RWPE1 (cell line): Measurements from ENCODE around the gene EXOC3L1.
A peak's percentile ranks its signal among the peaks of the same experiment; 100 is the strongest.

ENCODE experiments used
- CTCF ChIA-PET: fragments of 350-600 bp; sonication (Branson Sonifier 250); formaldehyde crosslinking; extraction: SDS; loops from one replicate; lab custom pipeline; 2021; lab: Yijun Ruan, JAX
- POLR2A ChIA-PET: fragments of 400-600 bp; formaldehyde crosslinking; extraction: SDS; loops from one replicate; lab custom pipeline; 2020; ENCODE audit warnings: antibody characterized with exemption; ENCODE audit not compliant: low non-redundant PET; lab: Yijun Ruan, JAX
- DNase-seq: peaks from one replicate; pipeline ENCODE4 v3.0.0; 2012; ENCODE audit warnings: low spot score
- H3K27ac ChIP-seq: fragments of 450-650 bp; 2 replicates; pipeline ENCODE4 v1.5.1; 2017
- TF ChIP-seq, protein P1 (sequence below): fragments of 450-650 bp; conservative IDR thresholded peaks from 2 replicates; pipeline ENCODE4 v1.5.1; 2017; ENCODE audit warnings: low read depth, mild to moderate bottlenecking

EXOC3L1 gene

DNA sequence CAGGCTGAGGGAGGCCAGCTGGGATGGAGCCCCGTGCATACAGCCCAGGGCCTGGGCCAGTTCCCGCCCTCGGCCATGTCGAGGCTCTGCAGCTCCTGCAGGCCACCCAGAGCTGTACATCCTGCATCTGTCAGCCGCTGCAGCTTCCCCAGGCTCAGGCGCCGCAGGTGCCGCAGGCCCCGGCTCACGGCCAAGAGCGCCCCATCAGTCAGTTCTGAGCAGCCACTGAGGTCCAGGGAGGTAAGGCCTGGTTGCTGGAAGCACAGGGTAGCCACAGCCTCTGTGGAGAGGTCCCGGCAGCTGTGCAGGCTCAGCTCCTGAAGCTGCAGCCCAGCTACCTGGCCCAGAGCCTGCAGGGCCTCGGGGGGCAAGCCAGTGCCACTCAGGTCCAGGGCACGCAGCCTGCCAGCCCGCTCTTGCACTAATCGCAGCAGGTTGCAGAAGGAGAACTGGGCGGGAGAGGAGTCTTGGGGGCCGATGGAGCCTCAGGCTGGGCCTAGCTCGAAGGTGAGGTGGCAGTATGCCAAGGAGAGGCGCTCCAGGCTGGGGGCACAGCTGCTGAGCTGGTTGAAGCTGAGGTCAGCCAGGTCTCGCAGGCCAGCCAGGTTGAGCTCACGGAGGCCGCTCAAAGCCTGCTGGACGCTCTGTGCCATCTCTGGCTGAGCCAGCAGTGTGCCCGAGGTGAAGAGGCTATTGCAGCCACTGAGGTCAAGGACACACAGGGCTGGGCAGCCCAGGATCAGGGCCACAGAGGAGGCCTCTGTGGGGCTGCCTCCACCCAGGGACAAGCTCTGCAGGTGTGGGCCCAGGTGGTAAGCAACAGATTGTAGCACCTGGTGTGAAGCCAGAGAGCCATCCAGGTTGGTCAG, 20.4 kb upstream of the EXOC3L1 start:
- ChIA-PET POLR2A (no interaction called here), CTCF (interaction anchor here (0.7 to 4.2 kb wide), 2 partner anchors 11 to 437 kb away, joined by 3 to 19 read pairs; partner anchors contain the start of gene ELMO3)
- TF ChIP-seq, protein P1, sequence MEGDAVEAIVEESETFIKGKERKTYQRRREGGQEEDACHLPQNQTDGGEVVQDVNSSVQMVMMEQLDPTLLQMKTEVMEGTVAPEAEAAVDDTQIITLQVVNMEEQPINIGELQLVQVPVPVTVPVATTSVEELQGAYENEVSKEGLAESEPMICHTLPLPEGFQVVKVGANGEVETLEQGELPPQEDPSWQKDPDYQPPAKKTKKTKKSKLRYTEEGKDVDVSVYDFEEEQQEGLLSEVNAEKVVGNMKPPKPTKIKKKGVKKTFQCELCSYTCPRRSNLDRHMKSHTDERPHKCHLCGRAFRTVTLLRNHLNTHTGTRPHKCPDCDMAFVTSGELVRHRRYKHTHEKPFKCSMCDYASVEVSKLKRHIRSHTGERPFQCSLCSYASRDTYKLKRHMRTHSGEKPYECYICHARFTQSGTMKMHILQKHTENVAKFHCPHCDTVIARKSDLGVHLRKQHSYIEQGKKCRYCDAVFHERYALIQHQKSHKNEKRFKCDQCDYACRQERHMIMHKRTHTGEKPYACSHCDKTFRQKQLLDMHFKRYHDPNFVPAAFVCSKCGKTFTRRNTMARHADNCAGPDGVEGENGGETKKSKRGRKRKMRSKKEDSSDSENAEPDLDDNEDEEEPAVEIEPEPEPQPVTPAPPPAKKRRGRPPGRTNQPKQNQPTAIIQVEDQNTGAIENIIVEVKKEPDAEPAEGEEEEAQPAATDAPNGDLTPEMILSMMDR: no peak
- DNase-seq: no peak
- H3K27ac ChIP-seq: peak overlapping the region; percentile 87

DNA sequence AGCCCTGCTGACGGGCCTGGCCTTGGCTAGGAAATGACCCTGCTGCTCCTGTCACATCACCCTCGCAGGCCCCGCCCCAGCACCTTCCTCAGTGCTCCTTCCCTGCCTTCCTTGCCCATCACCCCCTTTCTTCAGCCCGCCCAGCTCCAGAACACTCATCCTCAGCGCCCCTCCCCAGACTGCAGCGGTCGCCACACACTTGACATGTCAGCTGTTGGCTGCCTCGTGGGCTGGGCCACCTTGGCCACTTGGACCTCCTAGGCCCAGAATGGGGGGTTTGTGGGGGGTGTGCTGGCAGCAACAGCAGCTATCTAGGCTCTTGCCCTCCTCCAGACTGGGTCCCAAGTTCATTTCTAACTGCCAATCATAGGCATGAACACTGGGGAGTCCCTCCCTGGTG, 19.6 kb upstream of the EXOC3L1 start:
- DNase-seq: no peak
- TF ChIP-seq, protein P1: no peak
- ChIA-PET POLR2A (no interaction called here), CTCF (interaction anchor here (3.7 to 4.2 kb wide), 2 partner anchors 11 kb away, joined by 19 to 20 read pairs; partner anchors contain the start of gene ELMO3)
- H3K27ac ChIP-seq: peak overlapping the region; percentile 87

DNA sequence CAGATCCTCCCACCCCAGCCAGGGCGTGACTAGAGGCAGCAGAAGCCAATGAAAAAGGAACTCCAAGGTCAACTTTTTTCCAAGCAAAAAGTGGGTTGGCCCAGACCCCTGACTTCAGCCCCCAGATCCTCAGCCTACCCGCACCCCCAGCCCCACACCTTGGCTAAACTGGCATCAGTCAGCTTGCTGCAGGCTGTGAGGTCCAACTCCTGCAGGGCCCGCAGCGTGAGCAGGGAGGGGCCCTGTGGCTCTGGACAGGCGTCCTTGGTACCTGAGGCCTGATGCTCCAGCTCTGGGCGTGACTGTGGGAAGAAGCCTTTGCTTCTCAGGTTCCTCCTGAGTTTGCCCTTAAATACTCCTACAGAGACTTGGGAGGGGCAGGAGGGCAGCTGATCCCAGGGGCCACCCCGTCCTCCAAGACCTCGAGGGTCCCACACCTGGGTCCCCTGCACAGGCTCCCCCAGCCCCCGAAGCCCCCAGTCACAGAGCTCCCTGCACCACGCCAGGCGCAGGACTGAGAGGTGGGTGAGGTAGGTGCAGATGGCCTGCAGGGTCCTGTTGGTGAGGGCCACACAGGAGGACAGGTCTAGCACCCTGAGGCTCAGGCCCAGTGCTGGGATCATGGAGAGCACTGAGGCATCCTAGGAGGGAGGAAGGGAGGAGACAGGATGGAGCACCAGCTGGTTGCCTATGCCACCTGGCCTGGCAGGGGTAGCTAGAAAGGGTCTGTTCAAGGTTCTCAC, 18.4 kb upstream of the EXOC3L1 start:
- CTCF ChIA-PET: interaction anchor here (1.4 to 3.7 kb wide), 2 partner anchors 9 to 23 kb away, joined by 6 to 20 read pairs; partner anchors contain the start of gene ELMO3
- H3K27ac ChIP-seq: peak overlapping the region; percentile 87
- TF ChIP-seq, protein P1: no peak
- POLR2A ChIA-PET: interaction anchor here (1.2 kb wide), 1 partner anchor 20 kb away, joined by 3 read pairs; no protein-coding TSS in a partner anchor
- no peak for DNase-seq

DNA sequence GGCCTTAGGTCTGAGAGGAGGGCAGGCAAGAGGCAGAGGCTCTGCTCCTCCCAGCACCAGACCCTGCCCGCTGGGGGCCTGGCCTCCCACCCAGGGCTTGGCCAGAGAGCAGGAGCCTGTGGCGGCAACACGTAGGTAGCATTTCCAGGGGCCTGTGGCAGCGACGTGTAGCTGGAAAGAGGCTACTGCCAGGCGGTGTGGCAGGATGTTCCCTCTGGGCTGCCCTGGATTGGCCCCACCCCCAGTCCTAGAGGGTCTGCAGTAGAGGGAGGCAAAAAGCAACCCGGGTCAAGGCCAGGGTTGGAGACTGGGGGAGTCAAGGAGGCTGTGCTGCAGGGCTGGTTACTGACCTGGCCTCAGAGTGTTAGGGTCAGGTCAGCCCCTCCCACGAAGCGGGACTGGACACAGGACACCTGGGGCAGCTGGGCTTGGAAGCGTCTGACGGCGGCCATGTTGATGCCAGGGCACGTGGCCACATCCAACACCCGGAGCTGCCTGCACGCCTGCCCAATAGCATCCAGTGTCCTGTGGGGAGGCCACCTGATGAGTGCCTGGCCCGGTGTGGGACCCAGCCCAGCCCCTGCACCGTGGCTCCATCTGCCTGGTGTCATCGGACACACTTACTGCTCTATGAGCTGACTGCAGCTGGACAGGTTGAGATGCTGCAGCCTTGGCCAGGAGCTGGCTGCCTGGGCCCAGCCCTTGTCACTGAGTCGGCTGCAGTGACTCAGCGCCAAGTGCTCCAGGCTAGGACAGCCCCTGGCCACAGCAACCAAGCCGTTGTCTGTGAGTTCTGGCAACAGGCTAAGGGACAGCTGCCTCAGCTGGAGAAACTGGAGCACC, 17.5 kb upstream of the EXOC3L1 start:
- peak overlapping the region; percentile 87 for H3K27ac ChIP-seq
- TF ChIP-seq, protein P1: no peak
- CTCF ChIA-PET: interaction anchor here (0.7 to 3.7 kb wide), 3 partner anchors 9 to 22 kb away, joined by 3 to 20 read pairs (median 6); partner anchors contain the start of gene ELMO3
- POLR2A ChIA-PET: interaction anchor here (0.6 to 1.2 kb wide), 2 partner anchors 11 to 21 kb away, joined by 3 read pairs; no protein-coding TSS in a partner anchor
- DNase-seq: peak; percentile 42

DNA sequence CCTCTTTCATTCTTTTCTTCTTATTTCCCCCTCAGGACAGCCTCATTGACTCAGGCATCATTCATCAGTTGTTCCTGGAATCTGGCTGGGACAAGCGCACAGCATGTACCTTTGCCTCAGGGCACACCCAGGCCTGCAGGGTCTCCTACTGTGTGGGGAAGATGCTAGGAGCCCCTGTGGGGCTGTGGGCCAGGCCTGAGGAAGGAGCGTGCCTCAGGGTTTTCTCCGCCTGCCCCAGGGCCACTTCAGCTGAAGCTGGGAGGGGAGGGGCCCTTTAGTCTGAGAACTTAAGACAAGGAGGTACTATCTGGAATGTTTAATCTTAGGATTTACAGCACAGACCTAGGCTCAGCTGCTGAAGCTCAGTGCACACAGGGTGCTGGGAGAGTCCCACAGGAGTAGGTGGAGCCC, 16.9 kb upstream of the EXOC3L1 start:
- ChIA-PET POLR2A (interaction anchor here (0.5 to 0.6 kb wide), 2 partner anchors 12 to 113 kb away, joined by 3 read pairs; no protein-coding TSS in a partner anchor), CTCF (interaction anchor here (0.7 to 3.7 kb wide), 3 partner anchors 8 to 21 kb away, joined by 3 to 20 read pairs (median 6); partner anchors contain the start of gene ELMO3)
- TF ChIP-seq, protein P1: no peak

More for the DNA sequence above, 16.9 kb upstream of the EXOC3L1 start:
- H3K27ac ChIP-seq: peak overlapping the region; percentile 87
- DNase-seq: peak; percentile 50
